GM19328 (cell line): ENCODE measurements around the gene MAP2K5.

Source experiments
- ATAC-seq: cut with Tn5 transposase; IDR thresholded peaks from one replicate; pipeline ENCODE4 v1.9.1; 2021; ENCODE audit warnings: mild to moderate bottlenecking, moderate library complexity; ENCODE audit not compliant: unreplicated experiment

Gene MAP2K5

GRCh38 chr15:67850336-67850735, 307.8 kb downstream of the MAP2K5 start:
- no peak for ATAC-seq

DNA sequence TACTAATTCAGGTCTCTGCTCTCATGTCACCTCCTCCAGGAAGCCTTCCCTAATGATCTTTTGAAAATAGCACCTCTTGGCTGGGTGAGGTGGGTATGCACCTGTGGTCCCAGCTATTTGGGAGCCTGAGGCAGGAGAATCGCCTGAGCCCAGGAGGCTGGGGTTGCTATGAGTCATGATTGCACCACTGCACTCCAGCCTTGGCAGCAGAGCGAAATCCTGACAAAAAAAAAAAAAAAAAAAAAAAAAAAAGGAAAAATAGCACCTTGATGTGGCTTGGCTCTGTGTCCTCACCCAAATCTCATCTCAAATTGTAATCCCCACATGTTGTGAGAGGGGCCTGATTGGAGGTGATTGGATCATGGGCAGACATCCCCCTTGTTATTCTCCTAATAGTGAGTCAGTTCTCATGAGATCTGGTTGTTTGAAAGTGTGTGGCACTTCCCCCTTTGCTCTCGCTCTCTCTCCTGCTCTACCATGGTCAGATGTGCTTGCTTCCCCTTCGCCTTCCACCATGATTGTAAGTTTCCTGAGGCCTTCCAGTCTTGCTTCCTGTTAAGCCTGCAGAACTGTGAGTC, 308.6 kb downstream of the MAP2K5 start:
- ATAC-seq: no peak

DNA sequence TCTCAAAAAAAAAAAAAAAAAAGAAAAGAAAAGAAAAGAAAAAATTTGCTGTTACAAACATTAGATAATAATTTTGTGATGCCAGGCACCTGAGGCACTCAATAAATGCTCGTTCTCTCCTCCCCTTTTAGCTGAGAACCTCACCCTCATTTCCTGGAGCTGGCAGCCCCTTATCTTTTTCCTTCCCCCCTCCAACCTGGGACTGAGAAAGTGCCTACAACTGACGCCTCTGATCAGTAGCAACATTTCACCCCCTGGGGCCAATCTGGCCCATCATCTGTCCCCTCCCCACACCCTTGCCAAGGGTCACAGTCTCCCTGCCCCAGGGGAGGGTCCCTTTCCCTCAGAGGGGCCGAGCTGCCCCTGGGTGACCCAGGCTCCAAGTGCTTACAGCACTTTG, 309.9 kb downstream of the MAP2K5 start:
- no peak for ATAC-seq

GRCh38 chr15:67853454-67853853, 311.0 kb downstream of the MAP2K5 start:
- ATAC-seq: no peak

DNA sequence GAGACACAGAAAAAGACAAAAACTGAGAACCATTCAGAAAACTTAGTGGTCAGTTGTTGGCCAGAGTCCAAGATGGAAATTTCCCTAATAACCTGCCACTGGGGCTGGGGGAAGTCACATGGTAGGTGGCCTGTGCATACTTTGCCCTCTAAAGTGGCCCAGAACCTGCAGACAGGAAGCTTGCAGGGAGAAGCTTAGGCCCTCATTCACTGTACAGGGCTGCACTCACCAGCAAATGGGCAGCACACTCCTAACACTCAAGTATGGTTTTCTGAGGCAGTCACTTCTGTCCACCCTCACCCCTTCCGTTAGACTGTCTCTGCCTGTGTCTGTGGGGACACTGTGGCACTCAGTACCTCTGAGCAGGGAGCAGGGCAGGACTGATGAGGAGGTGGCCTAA, 311.9 kb downstream of the MAP2K5 start:
- ATAC-seq: no peak

- ATAC-seq: no peak
These were observed 313.3 kb downstream of the MAP2K5 start for GRCh38 chr15:67855842-67856241.
